D341Med (cell line): ENCODE data around the gene NAA80.
"Not testable (repeated sequence)": the region's sequence is repeated elsewhere in the genome, so short reads cannot be mapped to it uniquely, and the experiment has no call there.

Experiments
- DNase-seq: peaks from one replicate; pipeline ENCODE4 v3.0.0; 2012; ENCODE audit warnings: low spot score

Gene NAA80

GRCh38 chr3:50270422-50271224 is 28.6 kb downstream of the NAA80 start:
- DNase-seq: no peak

GRCh38 chr3:50269977-50270413 is 29.2 kb downstream of the NAA80 start:
- DNase-seq: no peak

GRCh38 chr3:50269460-50269859 is 29.7 kb downstream of the NAA80 start:
- DNase-seq: no peak

- DNase-seq: peak; percentile 56
Measured at GRCh38 chr3:50268703-50269451, 30.3 kb downstream of the NAA80 start, which contains the start of gene SEMA3B. SEMA3B (plus strand) TSS chr3:50269147; CDS start chr3:50269241, 94 bp downstream.

- DNase-seq: no peak
Measured at GRCh38 chr3:50268276-50268675, 30.9 kb downstream of the NAA80 start.

GRCh38 chr3:50267280-50267913 is 31.8 kb downstream of the NAA80 start:
- peak; percentile 49 for DNase-seq

GRCh38 chr3:50266836-50267235 is 32.4 kb downstream of the NAA80 start:
- no peak for DNase-seq

GRCh38 chr3:50266017-50266416 is 33.2 kb downstream of the NAA80 start:
- no peak for DNase-seq

- DNase-seq: no peak
Measured at GRCh38 chr3:50265571-50265970, 33.6 kb downstream of the NAA80 start.

- DNase-seq: no peak
Measured at GRCh38 chr3:50264964-50265485, 34.2 kb downstream of the NAA80 start.

- DNase-seq: no peak
Measured at GRCh38 chr3:50264383-50264963, 34.7 kb downstream of the NAA80 start.

- no peak for DNase-seq
Measured at GRCh38 chr3:50263478-50264382, 35.5 kb downstream of the NAA80 start.

- DNase-seq: no peak
Measured at GRCh38 chr3:50262778-50263177, 36.4 kb downstream of the NAA80 start.

GRCh38 chr3:50262200-50262599 is 37.0 kb downstream of the NAA80 start:
- DNase-seq: not testable (repeated sequence)

GRCh38 chr3:50261505-50261904 is 37.7 kb downstream of the NAA80 start:
- DNase-seq: no peak

GRCh38 chr3:50260942-50261441 is 38.2 kb downstream of the NAA80 start:
- DNase-seq: no peak

GRCh38 chr3:50260027-50260941 is 38.9 kb downstream of the NAA80 start:
- peak; percentile 98 for DNase-seq

- DNase-seq: no peak
Measured at GRCh38 chr3:50259432-50260026, 39.7 kb downstream of the NAA80 start.

- no peak for DNase-seq
Measured at GRCh38 chr3:50258979-50259378, 40.2 kb downstream of the NAA80 start.
